Naive thymus-derived CD4-positive, alpha-beta T cell (primary cell): Measurements from ENCODE around the gene USP48. TPM values are rescaled to one million over a fixed set of nuclear protein-coding genes. Genes with fewer than 3 reads are reported as not detected.
A peak's percentile ranks its signal among the peaks of the same experiment; 100 is the strongest.

Experiments
- ATAC-seq: fragments of 150-1000 bp; cut with Tn5 transposase; 2 replicates; pipeline ENCODE4 v1.10.0; 2021; ENCODE audit warnings: mild to moderate bottlenecking, moderate library complexity
- CTCF ChIA-PET: fragments of 350-600 bp; sonication (Branson Sonifier 250); formaldehyde crosslinking; loops from one replicate; lab custom pipeline; 2021; ENCODE audit warnings: antibody characterized with exemption; lab: Charles Lee
- POLR2A ChIA-PET: fragments of 350-600 bp; sonication (Branson Sonifier 250); formaldehyde crosslinking; loops from one replicate; lab custom pipeline; 2021; ENCODE audit warnings: antibody characterized with exemption, inconsistent platforms; lab: Charles Lee
- DNase-seq, 9 donors: peaks; one replicate each; pipeline versions ENCODE4 v3.0.0 to v3.0.0-alpha.2; 2020 to 2022; ENCODE audit warnings: mixed read lengths in 1 of 9
- H3K27ac ChIP-seq: one replicate; pipeline ENCODE4 v1.7.0; 2013; ENCODE audit warnings: mild to moderate bottlenecking, low read depth, low read length, moderate library complexity
- H3K27me3 ChIP-seq, 2 donors: one replicate each; pipeline ENCODE4 v1.7.0; 2013; ENCODE audit warnings: low read length in 2 of 2, mild to moderate bottlenecking in 2 of 2, moderate library complexity in 2 of 2; ENCODE audit not compliant: control insufficient read depth in 2 of 2, insufficient read depth in 2 of 2
- H3K36me3 ChIP-seq, 3 experiments: 1 replicate in 2 of 3; 2 replicates in 1 of 3; pipeline ENCODE4 v1.7.0; 2013; ENCODE audit warnings: low read length in 3 of 3, mild to moderate bottlenecking in 3 of 3, moderate library complexity in 1 of 3; ENCODE audit not compliant: insufficient read depth in 3 of 3, control insufficient read depth in 2 of 3
- H3K4me1 ChIP-seq, 2 donors: one replicate each; pipeline ENCODE4 v1.7.0; 2013; ENCODE audit warnings: low read length in 2 of 2, mild to moderate bottlenecking in 2 of 2, moderate library complexity in 1 of 2; ENCODE audit not compliant: control insufficient read depth in 2 of 2, insufficient read depth in 2 of 2
- H3K4me3 ChIP-seq: 2 replicates; pipeline ENCODE4 v1.7.0; 2013; ENCODE audit warnings: mild to moderate bottlenecking, low read length
- H3K9me3 ChIP-seq, 3 experiments: 1 replicate in 2 of 3; 2 replicates in 1 of 3; pipeline ENCODE4 v1.7.0; 2013; ENCODE audit warnings: low read length in 3 of 3; ENCODE audit not compliant: control insufficient read depth in 2 of 3
- H3K27ac Mint-ChIP-seq, 9 donors: one replicate each; pipeline ENCODE4 v1.8.0; 2020 to 2022; ENCODE audit warnings: mixed read lengths in 9 of 9, mild to moderate bottlenecking in 8 of 9, moderate library complexity in 5 of 9, inconsistent platforms in 2 of 9
- H3K27me3 Mint-ChIP-seq, 5 donors: one replicate each; pipeline ENCODE4 v1.8.0; 2021 to 2022; ENCODE audit warnings: mixed read lengths in 5 of 5, mild to moderate bottlenecking in 1 of 5
- H3K36me3 Mint-ChIP-seq, 5 donors: one replicate each; pipeline ENCODE4 v1.8.0; 2020 to 2022; ENCODE audit warnings: mixed read lengths in 5 of 5, mild to moderate bottlenecking in 3 of 5, inconsistent platforms in 1 of 5
- H3K4me1 Mint-ChIP-seq, 7 donors: one replicate each; pipeline ENCODE4 v1.8.0; 2020 to 2022; ENCODE audit warnings: mixed read lengths in 7 of 7, mild to moderate bottlenecking in 3 of 7, inconsistent platforms in 1 of 7
- H3K4me3 Mint-ChIP-seq, 10 donors: one replicate each; pipeline ENCODE4 v1.8.0; 2020 to 2022; ENCODE audit warnings: mild to moderate bottlenecking in 10 of 10, mixed read lengths in 10 of 10, moderate library complexity in 6 of 10, inconsistent platforms in 2 of 10
- H3K9me3 Mint-ChIP-seq, 11 donors: one replicate each; pipeline ENCODE4 v1.8.0; 2020 to 2022; ENCODE audit warnings: mixed read lengths in 11 of 11, mild to moderate bottlenecking in 4 of 11, inconsistent platforms in 1 of 11, moderate library complexity in 1 of 11
- intact Hi-C, 2 donors: fragments of 100-400 bp; cut with micrococcal nuclease; formaldehyde crosslinking; loops; one replicate each; pipeline ENCODE4 v1.15.1; 2023
- polyA plus RNA-seq, 2 donors: library from polyadenylated mRNA; unstranded; fragments of 300-500 nt; fragmentation: Illumina TruSeq; gene quantifications; one replicate each; pipeline ENCODE4 v1.2.3, GENCODE V29; 2021
- total RNA-seq, 6 experiments: library from RNA in 5 of 6; stranded (reverse) in 5 of 6; gene quantifications; 1 replicate in 5 of 6; 2 replicates in 1 of 6; pipeline ENCODE4 v1.2.3 and lab custom pipeline; 2021 to 2026

Gene USP48
- total and polyA plus RNA-seq, 7 experiments from 2014 or later = 34.8 to 107 (median 79.5) TPM

DNA sequence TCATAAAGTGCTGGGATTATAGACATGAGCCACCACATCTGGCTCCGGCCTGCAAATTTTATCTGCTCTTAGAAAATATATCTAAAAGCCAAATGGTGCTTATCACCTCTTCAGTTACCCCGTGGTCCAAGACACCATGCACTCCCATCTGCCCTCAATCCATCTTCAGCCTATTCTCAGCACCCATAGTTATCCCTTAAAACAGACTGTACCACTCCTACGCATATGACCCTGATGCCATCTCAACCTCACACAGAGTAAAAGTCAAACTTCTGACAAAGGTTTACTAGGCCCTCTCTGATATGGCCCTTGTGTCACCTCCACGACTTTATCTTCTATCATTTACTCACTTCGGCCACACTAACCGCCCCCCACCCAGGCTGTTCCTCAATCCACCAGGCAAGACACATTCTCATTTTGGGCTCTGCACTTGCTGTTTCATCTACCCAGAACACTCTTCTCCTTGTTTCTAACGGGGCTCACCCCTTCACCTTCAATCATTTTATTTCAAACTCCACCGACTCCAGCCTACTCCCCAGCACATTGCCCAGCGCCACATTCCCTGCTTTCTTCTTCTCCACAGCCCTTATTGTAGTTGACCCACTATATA, 33.0 kb downstream of the USP48 start:
- ATAC-seq (peak; percentile 18), DNase-seq (no peak)
- Histone ChIP-seq H3K27ac (no peak overlapping the region), H3K36me3 (peaks cover 26 to 61% (median 30%) of the 10 kb centered on the region in 3 experiments), H3K27me3 (no peaks in the 10 kb centered on the region), H3K4me1 (no peaks in the 10 kb centered on the region), H3K9me3 (no peaks in the 10 kb centered on the region), H3K4me3 (no peak overlapping the region)
- H3K36me3 Mint-ChIP-seq = peaks cover 9 to 41% (median 18%) of the 10 kb centered on the region in 5 donors
- H3K4me3 Mint-ChIP-seq = no peak overlapping the region
- peaks cover 0 to 7% (median 0%) of the 10 kb centered on the region in 7 donors for H3K4me1 Mint-ChIP-seq
- intact Hi-C loops = loop anchor here in 1 of 2 donors (5.0 kb wide), 1 partner anchor 32 kb away; the partner anchor contains the start of gene USP48
- CTCF ChIA-PET = no interaction called here
- peaks cover 0 to 3% (median 0%) of the 10 kb centered on the region in 11 donors for H3K9me3 Mint-ChIP-seq
- POLR2A ChIA-PET = no interaction called here
- H3K27ac Mint-ChIP-seq = peak overlapping the region in 3 of 9 donors; percentile 6 to 66 (median 62)
- H3K27me3 Mint-ChIP-seq = no peaks in the 10 kb centered on the region

DNA sequence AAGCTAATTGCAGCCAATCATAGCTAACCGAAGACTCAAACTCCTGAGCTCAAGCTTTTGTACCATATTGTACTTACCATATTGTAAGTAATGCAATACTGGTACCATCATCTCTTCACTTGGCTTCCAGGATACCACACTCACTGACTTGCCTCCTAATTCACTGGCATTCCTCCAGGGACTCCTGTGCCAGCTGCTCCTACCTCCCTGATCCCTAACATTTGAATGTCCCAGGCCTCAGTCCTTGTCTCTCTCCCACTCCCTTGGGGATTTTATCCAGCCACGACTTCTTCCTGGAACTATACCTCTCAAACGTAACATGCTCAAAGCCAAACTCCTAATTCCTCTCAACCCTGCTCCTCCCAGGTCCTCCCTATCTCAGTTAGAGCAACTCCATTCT, 33.8 kb downstream of the USP48 start:
- H3K36me3 ChIP-seq = peaks cover 20 to 53% (median 27%) of the 10 kb centered on the region in 3 experiments
- H3K27ac Mint-ChIP-seq = peak overlapping the region in 2 of 9 donors; percentile 53 to 66
- no peaks in the 10 kb centered on the region for H3K4me1 ChIP-seq
- no peak for ATAC-seq
- peaks cover 0 to 3% (median 0%) of the 10 kb centered on the region in 11 donors for H3K9me3 Mint-ChIP-seq
- H3K4me3 ChIP-seq = no peak overlapping the region
- H3K27ac ChIP-seq = no peak overlapping the region
- no peak overlapping the region for H3K4me3 Mint-ChIP-seq
- peaks cover 9 to 34% (median 16%) of the 10 kb centered on the region in 5 donors for H3K36me3 Mint-ChIP-seq
- H3K27me3 Mint-ChIP-seq = no peaks in the 10 kb centered on the region
- ChIA-PET POLR2A (interaction anchor here (0.6 kb wide), 1 partner anchor 12 kb away, joined by 3 read pairs; no protein-coding TSS in a partner anchor), CTCF (no interaction called here)
- H3K4me1 Mint-ChIP-seq = peaks cover 0 to 7% (median 0%) of the 10 kb centered on the region in 7 donors
- H3K9me3 ChIP-seq = no peaks in the 10 kb centered on the region
- DNase-seq = no peak
- intact Hi-C loops = loop anchor here in 1 of 2 donors (5.0 kb wide), 1 partner anchor 33 kb away; the partner anchor contains the start of gene USP48
- no peaks in the 10 kb centered on the region for H3K27me3 ChIP-seq

DNA sequence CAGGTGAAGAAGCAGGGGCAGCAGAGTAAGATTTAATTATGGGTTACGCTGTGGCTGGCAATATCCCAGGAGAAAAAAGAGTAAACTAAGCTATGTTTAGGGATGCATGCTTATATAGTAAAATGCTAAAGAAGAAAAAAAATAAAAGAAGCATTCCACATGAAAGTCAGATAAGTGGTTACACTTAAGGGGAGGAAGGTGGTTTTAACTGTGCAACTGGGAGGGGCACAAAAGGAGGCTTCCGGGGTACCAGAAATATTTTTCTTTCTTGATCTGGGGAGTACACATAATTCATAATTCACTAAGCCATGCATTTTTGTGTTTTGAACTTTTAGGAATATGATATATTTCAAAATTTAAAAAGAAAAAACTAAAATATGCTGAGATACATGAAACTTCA, 39.5 kb downstream of the USP48 start:
- CTCF ChIA-PET = no interaction called here
- H3K36me3 ChIP-seq = peaks cover 3 to 18% (median 4%) of the 10 kb centered on the region in 3 experiments

DNA sequence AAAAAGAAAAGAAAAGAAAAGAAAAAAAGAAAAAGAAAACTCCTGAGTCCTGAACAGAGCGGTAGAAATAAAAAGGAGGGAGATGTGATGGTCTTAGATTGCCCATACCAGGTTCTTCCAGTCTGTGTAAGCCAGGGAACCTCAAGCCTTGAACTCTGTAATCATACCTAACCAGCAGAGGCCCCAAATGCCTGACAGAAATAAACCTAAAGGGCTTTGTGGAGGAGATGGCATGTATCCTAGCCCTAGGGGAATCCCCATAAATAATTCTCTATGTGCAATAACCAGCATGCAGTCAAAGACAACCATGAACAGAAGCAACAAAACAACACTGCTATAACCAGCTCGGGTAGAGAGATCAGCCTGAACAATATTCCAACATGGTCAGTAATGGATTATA, 40.4 kb downstream of the USP48 start:
- peaks cover 0 to 10% (median 3%) of the 10 kb centered on the region in 3 experiments for H3K36me3 ChIP-seq
- no peak overlapping the region for H3K4me3 ChIP-seq
- H3K27ac ChIP-seq = no peak overlapping the region
- H3K27me3 ChIP-seq = no peaks in the 10 kb centered on the region
- H3K4me1 Mint-ChIP-seq = peaks cover 16 to 24% (median 20%) of the 10 kb centered on the region in 7 donors
- H3K4me3 Mint-ChIP-seq = no peak overlapping the region
- H3K9me3 Mint-ChIP-seq = no peaks in the 10 kb centered on the region
- no peak for ATAC-seq
- peak overlapping the region in 1 of 9 donors; percentile 3 for H3K27ac Mint-ChIP-seq
- H3K9me3 ChIP-seq = no peaks in the 10 kb centered on the region
- DNase-seq = no peak
- no peaks in the 10 kb centered on the region for H3K4me1 ChIP-seq
- intact Hi-C loops = loop anchor here in 1 of 2 donors (2.0 kb wide), 1 partner anchor 222 kb away; no protein-coding TSS in a partner anchor
- H3K27me3 Mint-ChIP-seq = no peaks in the 10 kb centered on the region
- CTCF ChIA-PET = no interaction called here
- H3K36me3 Mint-ChIP-seq = peaks cover 0 to 31% (median 8%) of the 10 kb centered on the region in 5 donors
- POLR2A ChIA-PET = no interaction called here

More for the DNA sequence above, 39.5 kb downstream of the USP48 start:
- Mint-ChIP-seq H3K4me3 (no peak overlapping the region), H3K36me3 (peaks cover 0 to 34% (median 9%) of the 10 kb centered on the region in 5 donors), H3K9me3 (no peaks in the 10 kb centered on the region), H3K27ac (peak overlapping the region in 3 of 9 donors; percentile 12 to 64 (median 48)), H3K4me1 (peaks cover 16 to 24% (median 20%) of the 10 kb centered on the region in 7 donors), H3K27me3 (no peaks in the 10 kb centered on the region)
- H3K27ac ChIP-seq = no peak overlapping the region
- DNase-seq (no peak), ATAC-seq (no peak)
- H3K4me1 ChIP-seq = no peaks in the 10 kb centered on the region
- H3K9me3 ChIP-seq = no peaks in the 10 kb centered on the region
- H3K27me3 ChIP-seq = no peaks in the 10 kb centered on the region
- intact Hi-C loops = loop anchor here in 1 of 2 donors (2.0 kb wide), 1 partner anchor 221 kb away; no protein-coding TSS in a partner anchor
- no peak overlapping the region for H3K4me3 ChIP-seq
- POLR2A ChIA-PET = no interaction called here

DNA sequence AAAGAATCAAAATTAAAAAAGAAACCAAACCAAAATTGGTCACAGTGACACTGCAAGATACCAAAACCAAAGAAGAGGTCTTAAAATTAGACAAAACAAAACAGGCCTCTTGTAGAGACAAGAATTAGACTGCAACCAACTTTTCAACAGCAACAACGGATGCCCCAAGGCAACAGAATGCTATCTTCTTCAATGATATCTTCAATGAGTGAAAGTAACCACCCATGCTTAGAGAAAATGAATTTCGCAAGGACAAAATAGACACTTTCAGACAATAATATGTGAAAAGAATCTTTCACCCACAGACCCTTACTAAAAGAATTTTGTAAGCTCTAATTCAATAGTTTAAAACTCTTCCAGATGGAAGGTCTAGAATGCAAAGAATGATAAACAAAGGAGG, 41.7 kb downstream of the USP48 start:
- H3K36me3 Mint-ChIP-seq = peaks cover 0 to 40% (median 11%) of the 10 kb centered on the region in 5 donors
- H3K4me1 Mint-ChIP-seq = peaks cover 16 to 24% (median 20%) of the 10 kb centered on the region in 7 donors
- POLR2A ChIA-PET = no interaction called here

DNA sequence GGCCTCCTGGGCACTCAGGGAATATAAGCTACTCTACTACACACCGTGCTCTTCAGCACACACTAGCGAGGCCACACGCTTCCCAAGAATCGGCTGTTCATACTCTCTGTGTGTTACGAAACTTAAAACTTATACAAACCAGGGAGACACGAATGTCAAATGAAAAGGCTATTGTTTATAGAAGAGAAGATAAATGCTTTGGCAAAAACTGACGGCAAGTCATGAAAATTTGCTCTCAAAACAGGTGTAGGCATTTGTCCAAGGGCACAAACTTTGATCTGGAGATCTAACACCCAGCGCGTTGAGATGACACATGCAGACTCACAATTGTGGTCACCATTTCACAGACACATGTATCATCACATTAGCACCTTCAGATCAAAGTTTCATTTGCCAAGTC, 46.1 kb downstream of the USP48 start:
- Histone ChIP-seq H3K4me1 (no peaks in the 10 kb centered on the region), H3K36me3 (peaks cover 8 to 34% (median 13%) of the 10 kb centered on the region in 3 experiments), H3K27me3 (no peaks in the 10 kb centered on the region), H3K27ac (no peak overlapping the region), H3K4me3 (no peak overlapping the region), H3K9me3 (no peaks in the 10 kb centered on the region)
- Mint-ChIP-seq H3K4me1 (peaks cover 3 to 13% (median 9%) of the 10 kb centered on the region in 7 donors), H3K27ac (no peak overlapping the region), H3K9me3 (peaks cover 0 to 1% (median 0%) of the 10 kb centered on the region in 11 donors), H3K36me3 (peaks cover 0 to 45% (median 8%) of the 10 kb centered on the region in 5 donors), H3K27me3 (no peaks in the 10 kb centered on the region), H3K4me3 (no peak overlapping the region)
- ChIA-PET CTCF (no interaction called here), POLR2A (no interaction called here)
- ATAC-seq = no peak
- DNase-seq = no peak
- intact Hi-C loops = no loop called here

More for the DNA sequence above, 41.7 kb downstream of the USP48 start:
- H3K27me3 Mint-ChIP-seq = no peaks in the 10 kb centered on the region
- no peak overlapping the region for H3K27ac ChIP-seq
- no peak overlapping the region for H3K4me3 Mint-ChIP-seq
- no peak for DNase-seq
- no peaks in the 10 kb centered on the region for H3K4me1 ChIP-seq
- no peaks in the 10 kb centered on the region for H3K9me3 Mint-ChIP-seq
- peaks cover 0 to 10% (median 3%) of the 10 kb centered on the region in 3 experiments for H3K36me3 ChIP-seq
- H3K9me3 ChIP-seq = no peaks in the 10 kb centered on the region
- no peak overlapping the region for H3K4me3 ChIP-seq
- CTCF ChIA-PET = no interaction called here
- intact Hi-C loops = no loop called here
- ATAC-seq = no peak
- H3K27me3 ChIP-seq = no peaks in the 10 kb centered on the region
- peak overlapping the region in 1 of 9 donors; percentile 70 for H3K27ac Mint-ChIP-seq
